Liver (tissue), 9 donors: Measurements from ENCODE around the gene RNU6-7. TPM values are rescaled to one million over a fixed set of nuclear protein-coding genes. Genes with fewer than 3 reads are reported as not detected.

ENCODE experiments used
- DNase-seq: peaks from one replicate; pipeline ENCODE4 v3.0.0-alpha.2; 2017; ENCODE audit warnings: low spot score
- H3K27ac ChIP-seq, 2 donors: one replicate each; pipeline ENCODE4 v1.7.0; 2013; ENCODE audit warnings: inconsistent platforms in 2 of 2, low read length in 2 of 2, control low read depth in 1 of 2, low read depth in 1 of 2, mild to moderate bottlenecking in 1 of 2
- H3K27me3 ChIP-seq, 4 donors: one replicate each; pipeline versions ENCODE4 v1.6.1 to v1.7.0; 2013; ENCODE audit warnings: low read length in 3 of 4, inconsistent platforms in 1 of 4, mild to moderate bottlenecking in 1 of 4, moderate library complexity in 1 of 4; ENCODE audit not compliant: control insufficient read depth in 4 of 4, insufficient read depth in 4 of 4
- H3K36me3 ChIP-seq, 4 donors: one replicate each; pipeline versions ENCODE4 v1.6.1 to v1.7.0; 2013; ENCODE audit warnings: low read length in 3 of 4, mild to moderate bottlenecking in 3 of 4, low read depth in 1 of 4, moderate library complexity in 1 of 4; ENCODE audit not compliant: control insufficient read depth in 4 of 4, insufficient read depth in 3 of 4
- H3K4me1 ChIP-seq, 4 donors: one replicate each; pipeline versions ENCODE4 v1.6.1 to v1.7.0; 2013; ENCODE audit warnings: low read length in 3 of 4, mild to moderate bottlenecking in 3 of 4, moderate library complexity in 1 of 4; ENCODE audit not compliant: control insufficient read depth in 4 of 4, insufficient read depth in 4 of 4
- H3K4me3 ChIP-seq, 3 donors: one replicate each; pipeline versions ENCODE4 v1.6.1 to v1.7.0; 2013; ENCODE audit warnings: low read length in 3 of 3, control low read depth in 1 of 3, low read depth in 1 of 3, mild to moderate bottlenecking in 1 of 3
- H3K9ac ChIP-seq, 2 donors: one replicate each; pipeline ENCODE4 v1.7.0; 2013; ENCODE audit warnings: low read length in 2 of 2, mild to moderate bottlenecking in 2 of 2, moderate library complexity in 2 of 2, control low read depth in 1 of 2, low read depth in 1 of 2
- H3K9me3 ChIP-seq, 4 donors: one replicate each; pipeline versions ENCODE4 v1.6.1 to v1.7.0; 2013; ENCODE audit warnings: low read length in 3 of 4; ENCODE audit not compliant: control insufficient read depth in 4 of 4
- FOXA1 ChIP-seq: IDR thresholded peaks from 2 replicates; pipeline ENCODE4 v1.6.1; 2016; ENCODE audit warnings: antibody characterized with exemption
- GABPA ChIP-seq, 2 donors: IDR thresholded peaks in 1 of 2; conservative IDR thresholded peaks in 1 of 2; 2 replicates each; pipeline ENCODE4 v1.6.1; 2016; ENCODE audit warnings: antibody characterized with exemption in 2 of 2, mild to moderate bottlenecking in 1 of 2, moderate library complexity in 1 of 2
- HNF4A ChIP-seq, 2 donors: conservative IDR thresholded peaks; 2 replicates each; pipeline ENCODE4 v1.6.1; 2016; ENCODE audit warnings: antibody characterized with exemption in 2 of 2, mild to moderate bottlenecking in 2 of 2
- HNF4G ChIP-seq: IDR thresholded peaks from 2 replicates; pipeline ENCODE4 v1.6.1; 2016; ENCODE audit warnings: antibody characterized with exemption
- JUND ChIP-seq, 2 donors: IDR thresholded peaks; 2 replicates each; pipeline ENCODE4 v1.6.1; 2016; ENCODE audit warnings: antibody characterized with exemption in 2 of 2
- NR2F2 ChIP-seq: IDR thresholded peaks from 2 replicates; pipeline ENCODE4 v1.6.1; 2016; ENCODE audit warnings: antibody characterized with exemption
- RAD21 ChIP-seq, 2 donors: IDR thresholded peaks; 2 replicates each; pipeline ENCODE4 v1.6.1; 2016; ENCODE audit warnings: antibody characterized with exemption in 2 of 2, mild to moderate bottlenecking in 2 of 2
- RXRA ChIP-seq, 2 donors: IDR thresholded peaks; 2 replicates each; pipeline ENCODE4 v1.6.1; 2017 to 2018; ENCODE audit warnings: antibody characterized with exemption in 2 of 2, mild to moderate bottlenecking in 1 of 2
- SP1 ChIP-seq: IDR thresholded peaks from 2 replicates; pipeline ENCODE4 v1.6.1; 2018; ENCODE audit warnings: antibody characterized with exemption, mild to moderate bottlenecking
- TAF1 ChIP-seq: conservative IDR thresholded peaks from 2 replicates; pipeline ENCODE4 v1.6.1; 2016; ENCODE audit warnings: antibody characterized with exemption, mild to moderate bottlenecking
- WGBS: extraction: QIAGEN DNeasy Blood & Tissue Kit; methylation state at CpG from one replicate; pipeline ENCODE4 v1.1.7; 2013; 5-methylcytosine and 5-hydroxymethylcytosine counted together
- polyA plus RNA-seq, 2 donors: library from polyadenylated mRNA; stranded (reverse) in 1 of 2; unstranded in 1 of 2; fragments of 200-250 nt in 1 of 2; fragments of >200 nt in 1 of 2; fragmentation: Nextera tagmentation in 1 of 2; extraction: Ambion mirVana in 1 of 2; gene quantifications; one replicate each; pipeline versions ENCODE4 v1.2.1 to v1.2.3, GENCODE V29; 2013 to 2015
- total RNA-seq, 2 donors: library from RNA; depleted of rRNA; stranded (reverse); fragments of >200 nt; gene quantifications; one replicate each; pipeline ENCODE4 v1.2.3, GENCODE V29; 2014
- TF ChIP-seq, protein P1 (sequence below): IDR thresholded peaks from 2 replicates; pipeline ENCODE4 v1.6.1; 2016; ENCODE audit warnings: antibody characterized with exemption, mild to moderate bottlenecking
- TF ChIP-seq, protein P2 (sequence below): IDR thresholded peaks from 2 replicates; pipeline ENCODE4 v1.6.1; 2016; ENCODE audit warnings: antibody characterized with exemption
- TF ChIP-seq, protein P3 (sequence below): IDR thresholded peaks from 2 replicates; pipeline ENCODE4 v1.6.1; 2016; ENCODE audit warnings: antibody characterized with exemption
- donor health status: healthy.
- donor health status: healthy.
- donor health status: healthy.
- donor health status: healthy.
- donor health status: healthy.

The RNU6-7 gene
- total and polyA plus RNA-seq, 4 donors, result not detected

GRCh38 chr14:32209471-32209870 lies 7.6 kb downstream of the RNU6-7 start:
- no peak overlapping the region for H3K4me3 ChIP-seq
- no peaks in the 10 kb centered on the region for H3K27me3 ChIP-seq
- no peak overlapping the region for H3K27ac ChIP-seq
- no peak overlapping the region for H3K9ac ChIP-seq
- no peaks in the 10 kb centered on the region for H3K36me3 ChIP-seq
- no peaks in the 10 kb centered on the region for H3K9me3 ChIP-seq
- H3K4me1 ChIP-seq, result no peaks in the 10 kb centered on the region
- no peak for DNase-seq
- TF ChIP-seq FOXA1 (no peak), JUND (IDR thresholded peaks at IDR 0.05) (no peak), HNF4G (no peak), TAF1 (no peak), SP1 (no peak), HNF4A (conservative IDR thresholded peaks at IDR 0.05) (no peak), RXRA (IDR thresholded peaks at IDR 0.05) (no peak), GABPA (IDR thresholded peaks at IDR 0.05 in 1 of 2, conservative IDR thresholded peaks at IDR 0.05 in 1 of 2) (no peak), NR2F2 (no peak), RAD21 (IDR thresholded peaks at IDR 0.05) (no peak)
- TF ChIP-seq, protein P1, sequence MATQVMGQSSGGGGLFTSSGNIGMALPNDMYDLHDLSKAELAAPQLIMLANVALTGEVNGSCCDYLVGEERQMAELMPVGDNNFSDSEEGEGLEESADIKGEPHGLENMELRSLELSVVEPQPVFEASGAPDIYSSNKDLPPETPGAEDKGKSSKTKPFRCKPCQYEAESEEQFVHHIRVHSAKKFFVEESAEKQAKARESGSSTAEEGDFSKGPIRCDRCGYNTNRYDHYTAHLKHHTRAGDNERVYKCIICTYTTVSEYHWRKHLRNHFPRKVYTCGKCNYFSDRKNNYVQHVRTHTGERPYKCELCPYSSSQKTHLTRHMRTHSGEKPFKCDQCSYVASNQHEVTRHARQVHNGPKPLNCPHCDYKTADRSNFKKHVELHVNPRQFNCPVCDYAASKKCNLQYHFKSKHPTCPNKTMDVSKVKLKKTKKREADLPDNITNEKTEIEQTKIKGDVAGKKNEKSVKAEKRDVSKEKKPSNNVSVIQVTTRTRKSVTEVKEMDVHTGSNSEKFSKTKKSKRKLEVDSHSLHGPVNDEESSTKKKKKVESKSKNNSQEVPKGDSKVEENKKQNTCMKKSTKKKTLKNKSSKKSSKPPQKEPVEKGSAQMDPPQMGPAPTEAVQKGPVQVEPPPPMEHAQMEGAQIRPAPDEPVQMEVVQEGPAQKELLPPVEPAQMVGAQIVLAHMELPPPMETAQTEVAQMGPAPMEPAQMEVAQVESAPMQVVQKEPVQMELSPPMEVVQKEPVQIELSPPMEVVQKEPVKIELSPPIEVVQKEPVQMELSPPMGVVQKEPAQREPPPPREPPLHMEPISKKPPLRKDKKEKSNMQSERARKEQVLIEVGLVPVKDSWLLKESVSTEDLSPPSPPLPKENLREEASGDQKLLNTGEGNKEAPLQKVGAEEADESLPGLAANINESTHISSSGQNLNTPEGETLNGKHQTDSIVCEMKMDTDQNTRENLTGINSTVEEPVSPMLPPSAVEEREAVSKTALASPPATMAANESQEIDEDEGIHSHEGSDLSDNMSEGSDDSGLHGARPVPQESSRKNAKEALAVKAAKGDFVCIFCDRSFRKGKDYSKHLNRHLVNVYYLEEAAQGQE, result no peak
- TF ChIP-seq, protein P2, sequence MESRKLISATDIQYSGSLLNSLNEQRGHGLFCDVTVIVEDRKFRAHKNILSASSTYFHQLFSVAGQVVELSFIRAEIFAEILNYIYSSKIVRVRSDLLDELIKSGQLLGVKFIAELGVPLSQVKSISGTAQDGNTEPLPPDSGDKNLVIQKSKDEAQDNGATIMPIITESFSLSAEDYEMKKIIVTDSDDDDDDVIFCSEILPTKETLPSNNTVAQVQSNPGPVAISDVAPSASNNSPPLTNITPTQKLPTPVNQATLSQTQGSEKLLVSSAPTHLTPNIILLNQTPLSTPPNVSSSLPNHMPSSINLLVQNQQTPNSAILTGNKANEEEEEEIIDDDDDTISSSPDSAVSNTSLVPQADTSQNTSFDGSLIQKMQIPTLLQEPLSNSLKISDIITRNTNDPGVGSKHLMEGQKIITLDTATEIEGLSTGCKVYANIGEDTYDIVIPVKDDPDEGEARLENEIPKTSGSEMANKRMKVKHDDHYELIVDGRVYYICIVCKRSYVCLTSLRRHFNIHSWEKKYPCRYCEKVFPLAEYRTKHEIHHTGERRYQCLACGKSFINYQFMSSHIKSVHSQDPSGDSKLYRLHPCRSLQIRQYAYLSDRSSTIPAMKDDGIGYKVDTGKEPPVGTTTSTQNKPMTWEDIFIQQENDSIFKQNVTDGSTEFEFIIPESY, result no peak
- TF ChIP-seq, protein P3, sequence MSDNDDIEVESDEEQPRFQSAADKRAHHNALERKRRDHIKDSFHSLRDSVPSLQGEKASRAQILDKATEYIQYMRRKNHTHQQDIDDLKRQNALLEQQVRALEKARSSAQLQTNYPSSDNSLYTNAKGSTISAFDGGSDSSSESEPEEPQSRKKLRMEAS, result no peak

DNA sequence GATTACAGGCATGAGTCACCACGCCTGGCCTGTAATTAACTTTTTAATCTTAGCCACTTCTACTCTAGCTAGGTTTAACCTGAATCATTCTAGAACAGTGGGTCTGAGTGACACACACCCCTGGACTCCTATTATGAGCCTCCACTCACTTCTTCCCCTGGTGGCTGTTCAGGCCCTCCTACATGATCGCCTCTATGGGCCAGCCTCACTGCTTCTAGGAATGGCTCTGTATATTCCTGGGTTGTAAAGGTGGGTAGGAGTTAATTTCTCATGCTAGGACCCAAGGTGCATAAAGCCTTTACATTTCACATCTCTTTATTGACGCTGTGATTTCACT lies 9.2 kb downstream of the RNU6-7 start:
- Histone ChIP-seq H3K27ac (no peak overlapping the region), H3K4me3 (no peak overlapping the region), H3K27me3 (no peaks in the 10 kb centered on the region), H3K9me3 (no peaks in the 10 kb centered on the region), H3K9ac (no peak overlapping the region), H3K4me1 (no peaks in the 10 kb centered on the region), H3K36me3 (no peaks in the 10 kb centered on the region)
- DNase-seq, result no peak
- TF ChIP-seq, protein P1, result no peak
- TF ChIP-seq TAF1, result no peak
- TF ChIP-seq RAD21 (IDR thresholded peaks at IDR 0.05), result no peak
- 98% methylated on average over 3 of the region's 3 CpGs for WGBS
